ENCODE data around the gene FAM219B.
"Not testable (repeated sequence)": the region's sequence is repeated elsewhere in the genome, so short reads cannot be mapped to it uniquely, and the experiment has no call there.

Gene FAM219B

GRCh38 chr15:74889390-74889882, 17.2 kb downstream of the FAM219B start:
- Histone ChIP-seq H3K4me1 (ENCODE audit: control insufficient read depth in 1 of 2, insufficient read depth in 1 of 2, low read depth in 1 of 2, low read length in 1 of 2) (peaks cover 21% of the 10 kb centered on the region in 2 experiments), H3K9me3 (no peaks in the 10 kb centered on the region), H3K27ac (peak overlapping the region; percentile 35), H3K36me3 (peaks cover 10% of the 10 kb centered on the region), H3K4me3 (ENCODE audit: low read depth in 1 of 2, low read length in 1 of 2) (peak overlapping the region; percentile 69 to 95), H3K27me3 (no peaks in the 10 kb centered on the region)
- TF ChIP-seq, protein P1, sequence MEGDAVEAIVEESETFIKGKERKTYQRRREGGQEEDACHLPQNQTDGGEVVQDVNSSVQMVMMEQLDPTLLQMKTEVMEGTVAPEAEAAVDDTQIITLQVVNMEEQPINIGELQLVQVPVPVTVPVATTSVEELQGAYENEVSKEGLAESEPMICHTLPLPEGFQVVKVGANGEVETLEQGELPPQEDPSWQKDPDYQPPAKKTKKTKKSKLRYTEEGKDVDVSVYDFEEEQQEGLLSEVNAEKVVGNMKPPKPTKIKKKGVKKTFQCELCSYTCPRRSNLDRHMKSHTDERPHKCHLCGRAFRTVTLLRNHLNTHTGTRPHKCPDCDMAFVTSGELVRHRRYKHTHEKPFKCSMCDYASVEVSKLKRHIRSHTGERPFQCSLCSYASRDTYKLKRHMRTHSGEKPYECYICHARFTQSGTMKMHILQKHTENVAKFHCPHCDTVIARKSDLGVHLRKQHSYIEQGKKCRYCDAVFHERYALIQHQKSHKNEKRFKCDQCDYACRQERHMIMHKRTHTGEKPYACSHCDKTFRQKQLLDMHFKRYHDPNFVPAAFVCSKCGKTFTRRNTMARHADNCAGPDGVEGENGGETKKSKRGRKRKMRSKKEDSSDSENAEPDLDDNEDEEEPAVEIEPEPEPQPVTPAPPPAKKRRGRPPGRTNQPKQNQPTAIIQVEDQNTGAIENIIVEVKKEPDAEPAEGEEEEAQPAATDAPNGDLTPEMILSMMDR (IDR thresholded peaks at IDR 0.05): no peak

- no peak overlapping the region for H3K27ac ChIP-seq
- no peaks in the 10 kb centered on the region for H3K27me3 ChIP-seq
- H3K9me3 ChIP-seq: no peaks in the 10 kb centered on the region
- peak overlapping the region in 1 of 2 experiments; percentile 69 for H3K4me3 ChIP-seq (ENCODE audit: low read depth in 1 of 2, low read length in 1 of 2)
- peaks cover 10% of the 10 kb centered on the region for H3K36me3 ChIP-seq
- TF ChIP-seq, protein P1 (IDR thresholded peaks at IDR 0.05): no peak
- H3K4me1 ChIP-seq (ENCODE audit: control insufficient read depth in 1 of 2, insufficient read depth in 1 of 2, low read depth in 1 of 2, low read length in 1 of 2): peaks cover 21% of the 10 kb centered on the region in 2 experiments
Observed at GRCh38 chr15:74888716-74889115, 17.9 kb downstream of the FAM219B start.

- not testable (repeated sequence) for H3K4me3 ChIP-seq (ENCODE audit: low read depth in 1 of 2, low read length in 1 of 2); H3K27ac ChIP-seq; H3K9me3 ChIP-seq; H3K36me3 ChIP-seq; H3K27me3 ChIP-seq
- peaks cover 21% of the 10 kb centered on the region in 2 experiments for H3K4me1 ChIP-seq (ENCODE audit: control insufficient read depth in 1 of 2, insufficient read depth in 1 of 2, low read depth in 1 of 2, low read length in 1 of 2)
Observed at GRCh38 chr15:74887537-74888193, 19.0 kb downstream of the FAM219B start.

DNA sequence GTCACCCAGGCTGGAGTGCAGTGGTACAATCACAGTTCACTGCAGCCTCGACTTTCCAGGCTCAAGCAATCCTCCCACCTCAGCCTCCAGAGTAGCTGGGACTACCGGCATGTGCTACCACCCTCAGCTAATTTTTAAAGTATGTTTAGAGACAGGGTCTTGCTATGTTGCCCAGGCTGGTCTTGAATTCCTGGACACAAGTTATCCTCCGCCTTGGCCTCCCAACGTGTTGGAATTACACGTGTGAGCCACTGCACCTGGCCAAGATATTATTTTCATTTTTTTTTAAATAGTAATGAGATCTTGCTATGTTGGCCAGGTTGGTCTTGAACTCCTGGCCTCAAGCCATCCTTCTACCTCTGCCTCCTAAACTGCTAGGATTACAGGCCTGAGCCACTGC, 21.2 kb downstream of the FAM219B start:
- TF ChIP-seq, protein P1 (IDR thresholded peaks at IDR 0.05): no peak
- peaks cover 19 to 20% of the 10 kb centered on the region in 2 experiments for H3K4me1 ChIP-seq (ENCODE audit: control insufficient read depth in 1 of 2, insufficient read depth in 1 of 2, low read depth in 1 of 2, low read length in 1 of 2)
- H3K27ac ChIP-seq: no peak overlapping the region
- H3K36me3 ChIP-seq: no peaks in the 10 kb centered on the region
- no peak overlapping the region for H3K4me3 ChIP-seq (ENCODE audit: low read depth in 1 of 2, low read length in 1 of 2)
- no peaks in the 10 kb centered on the region for H3K27me3 ChIP-seq
- no peaks in the 10 kb centered on the region for H3K9me3 ChIP-seq

DNA sequence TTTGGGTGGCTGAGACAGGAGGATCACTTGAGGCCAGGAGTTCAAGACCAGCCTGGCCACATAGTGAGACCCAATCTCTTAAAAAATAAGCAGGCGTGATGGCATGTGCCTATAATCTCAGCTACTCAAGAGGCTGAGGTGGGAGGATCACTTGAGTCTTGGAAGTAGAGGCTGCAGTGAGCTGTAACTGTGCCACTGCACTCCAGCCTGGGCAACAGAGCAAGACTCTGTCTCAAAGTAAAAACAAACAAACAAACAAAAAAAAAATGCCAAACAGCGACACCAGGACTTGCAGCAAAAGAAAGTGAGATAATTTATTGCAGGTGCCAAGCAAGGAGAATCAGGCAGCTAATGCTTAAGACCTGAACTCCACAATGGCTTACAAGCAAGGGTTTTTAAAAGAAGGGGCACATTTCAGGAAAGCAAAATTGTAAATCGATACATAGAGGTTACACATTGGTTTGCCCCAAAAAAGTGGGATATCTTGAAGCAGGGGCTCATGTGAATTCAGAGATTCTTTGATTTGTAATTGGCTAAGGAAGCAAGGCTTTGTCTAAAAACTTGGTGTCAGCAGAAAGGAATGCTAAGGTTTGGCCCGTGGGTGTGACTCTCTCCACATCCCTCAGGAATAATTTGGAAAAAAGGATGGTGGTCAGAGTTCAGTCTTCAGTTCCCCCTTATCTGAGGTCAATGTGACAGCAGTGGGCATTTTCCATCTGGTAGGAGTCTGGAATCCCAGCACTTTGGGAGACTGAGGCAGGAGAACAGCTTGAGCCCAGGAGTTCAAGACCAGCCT, 22.0 kb downstream of the FAM219B start:
- Histone ChIP-seq H3K36me3 (no peaks in the 10 kb centered on the region), H3K27ac (no peak overlapping the region), H3K4me3 (ENCODE audit: low read depth in 1 of 2, low read length in 1 of 2) (no peak overlapping the region), H3K9me3 (no peaks in the 10 kb centered on the region), H3K27me3 (no peaks in the 10 kb centered on the region), H3K4me1 (ENCODE audit: control insufficient read depth in 1 of 2, insufficient read depth in 1 of 2, low read depth in 1 of 2, low read length in 1 of 2) (peaks cover 12 to 13% of the 10 kb centered on the region in 2 experiments)
- TF ChIP-seq, protein P1 (IDR thresholded peaks at IDR 0.05): no peak

- Histone ChIP-seq H3K36me3 (no peaks in the 10 kb centered on the region), H3K4me1 (ENCODE audit: control insufficient read depth in 1 of 2, insufficient read depth in 1 of 2, low read depth in 1 of 2, low read length in 1 of 2) (no peaks in the 10 kb centered on the region), H3K27ac (no peak overlapping the region), H3K4me3 (ENCODE audit: low read depth in 1 of 2, low read length in 1 of 2) (no peak overlapping the region), H3K9me3 (no peaks in the 10 kb centered on the region), H3K27me3 (no peaks in the 10 kb centered on the region)
- TF ChIP-seq, protein P1 (IDR thresholded peaks at IDR 0.05): no peak
Observed at GRCh38 chr15:74882528-74882927, 24.1 kb downstream of the FAM219B start.

Measured in neutrophil (primary cell).